Activated naive CD4-positive, alpha-beta T cell treated with anti-CD3 and anti-CD28 coated beads, Interleukin-2, amount 10 ng/mL, durations not matched to agents 7 days and 5 days (primary cell): ENCODE measurements around the gene OSMR.

ENCODE experiments used
- CTCF ChIA-PET: fragments of 350-600 bp; sonication (Branson Sonifier 250); formaldehyde crosslinking; loops from one replicate; lab custom pipeline; 2021; ENCODE audit warnings: antibody characterized with exemption; lab: Charles Lee
- DNase-seq: peaks from one replicate; pipeline ENCODE4 v3.0.0-alpha.2; 2020
- H3K27ac Mint-ChIP-seq: one replicate; pipeline ENCODE4 v1.8.0; 2021; ENCODE audit warnings: mild to moderate bottlenecking, moderate library complexity, mixed read lengths
- H3K27me3 Mint-ChIP-seq: one replicate; pipeline ENCODE4 v1.8.0; 2021; ENCODE audit warnings: mild to moderate bottlenecking, mixed read lengths
- H3K36me3 Mint-ChIP-seq: one replicate; pipeline ENCODE4 v1.8.0; 2021; ENCODE audit warnings: mixed read lengths
- H3K4me1 Mint-ChIP-seq: one replicate; pipeline ENCODE4 v1.8.0; 2021; ENCODE audit warnings: mixed read lengths
- H3K4me3 Mint-ChIP-seq: one replicate; pipeline ENCODE4 v1.8.0; 2021; ENCODE audit warnings: mild to moderate bottlenecking, moderate library complexity, mixed read lengths
- H3K9me3 Mint-ChIP-seq: one replicate; pipeline ENCODE4 v1.8.0; 2021; ENCODE audit warnings: mixed read lengths

OSMR gene

DNA sequence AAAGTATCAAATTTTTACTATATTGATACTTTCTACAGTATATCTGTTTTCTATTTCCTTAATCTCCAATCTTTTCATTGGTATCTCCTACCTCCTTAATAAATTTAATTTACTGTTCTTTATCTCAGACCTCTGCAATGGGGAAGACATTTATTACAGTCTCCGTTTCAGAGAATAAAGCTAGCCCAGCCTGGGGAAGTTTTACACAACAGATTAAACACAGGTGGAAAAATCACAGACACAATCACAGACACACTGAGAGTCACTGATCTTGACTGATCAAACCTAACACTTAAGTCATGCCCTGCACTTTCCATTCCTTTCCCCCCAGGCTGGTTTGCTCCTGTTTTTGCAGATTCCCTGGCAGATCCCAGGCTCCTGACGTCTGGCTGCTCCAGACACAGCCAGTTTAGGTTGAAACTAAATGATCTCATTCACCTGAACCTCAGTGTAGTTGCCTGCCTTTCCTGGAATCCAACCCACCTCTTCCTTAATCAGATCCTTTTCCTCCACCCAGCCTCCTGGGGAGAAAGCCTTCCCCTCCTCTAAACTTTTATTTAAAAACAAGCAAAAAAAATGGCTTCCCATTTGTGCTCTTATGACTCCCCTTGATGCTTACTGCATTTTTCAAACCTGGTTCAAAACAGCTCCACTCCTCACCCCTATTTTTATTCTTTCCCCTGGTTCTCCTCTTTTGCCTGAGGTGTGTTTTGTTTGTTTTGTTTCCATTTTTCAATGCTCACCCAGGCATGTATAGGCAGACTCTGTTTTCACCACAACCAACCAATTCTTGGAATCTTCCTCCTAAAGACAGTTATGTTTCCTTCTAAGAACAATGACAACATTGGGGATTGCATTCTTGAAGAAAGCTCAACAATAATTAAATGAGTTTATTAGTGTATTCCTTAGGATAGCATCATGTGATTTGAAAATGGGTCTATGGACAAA lies 29.5 kb upstream of the OSMR start:
- peaks cover 22% of the 10 kb centered on the region for H3K27me3 Mint-ChIP-seq
- peaks cover 9% of the 10 kb centered on the region for H3K4me1 Mint-ChIP-seq
- H3K9me3 Mint-ChIP-seq = no peaks in the 10 kb centered on the region
- H3K27ac Mint-ChIP-seq = no peak overlapping the region
- no peak for DNase-seq
- no peak overlapping the region for H3K4me3 Mint-ChIP-seq
- H3K36me3 Mint-ChIP-seq = no peaks in the 10 kb centered on the region
- CTCF ChIA-PET = no interaction called here

DNA sequence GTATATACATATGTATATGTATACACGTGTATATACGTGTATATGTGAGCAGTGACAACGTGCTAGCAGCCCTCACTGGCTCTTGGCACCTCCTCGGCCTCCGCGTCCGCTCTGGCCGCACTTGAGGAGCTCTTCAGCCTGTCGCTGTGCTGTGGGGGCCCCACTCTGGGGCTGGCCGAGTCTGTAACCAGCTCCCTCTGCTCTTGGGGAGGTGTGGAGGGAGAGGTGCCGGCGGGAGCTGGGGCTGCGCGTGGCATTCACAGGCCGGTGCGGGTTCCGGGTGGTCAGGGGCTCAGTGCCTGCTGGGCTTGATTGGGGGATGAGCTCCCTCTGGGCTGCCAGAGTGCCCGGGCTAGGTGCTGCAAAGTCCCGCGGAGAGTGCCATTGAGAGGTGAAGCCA lies 24.1 kb upstream of the OSMR start:
- CTCF ChIA-PET = interaction anchor here (0.7 to 1.2 kb wide), 2 partner anchors 11 to 439 kb away, joined by 3 to 6 read pairs; no protein-coding TSS in a partner anchor

DNA sequence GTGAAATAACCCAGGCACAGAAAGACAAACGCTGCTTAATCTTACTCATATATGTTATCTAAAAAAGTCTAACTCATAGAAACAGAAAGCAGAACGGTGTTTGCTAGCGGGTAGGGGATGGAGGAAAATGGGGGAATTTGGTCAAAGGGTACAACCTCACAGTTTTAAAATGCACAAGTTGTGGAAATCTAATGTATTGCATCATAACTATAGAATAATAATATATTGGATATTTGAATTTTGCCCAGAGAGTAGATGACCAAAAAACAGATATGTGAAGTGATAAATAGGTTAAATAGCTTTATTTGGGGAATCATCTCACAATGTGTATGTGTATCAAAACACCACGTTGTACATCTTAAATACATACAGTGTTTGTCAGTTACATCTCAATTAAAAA lies 22.3 kb upstream of the OSMR start:
- Mint-ChIP-seq H3K36me3 (no peaks in the 10 kb centered on the region), H3K27ac (no peak overlapping the region), H3K4me3 (no peak overlapping the region), H3K27me3 (peaks cover 9% of the 10 kb centered on the region), H3K9me3 (peaks cover 12% of the 10 kb centered on the region), H3K4me1 (peaks cover 23% of the 10 kb centered on the region)
- no peak for DNase-seq
- CTCF ChIA-PET = no interaction called here

More for the DNA sequence above, 24.1 kb upstream of the OSMR start:
- no peak overlapping the region for H3K4me3 Mint-ChIP-seq
- no peak for DNase-seq
- H3K36me3 Mint-ChIP-seq = no peaks in the 10 kb centered on the region
- peaks cover 12% of the 10 kb centered on the region for H3K9me3 Mint-ChIP-seq
- peaks cover 14% of the 10 kb centered on the region for H3K27me3 Mint-ChIP-seq
- peaks cover 8% of the 10 kb centered on the region for H3K4me1 Mint-ChIP-seq
- no peak overlapping the region for H3K27ac Mint-ChIP-seq

DNA sequence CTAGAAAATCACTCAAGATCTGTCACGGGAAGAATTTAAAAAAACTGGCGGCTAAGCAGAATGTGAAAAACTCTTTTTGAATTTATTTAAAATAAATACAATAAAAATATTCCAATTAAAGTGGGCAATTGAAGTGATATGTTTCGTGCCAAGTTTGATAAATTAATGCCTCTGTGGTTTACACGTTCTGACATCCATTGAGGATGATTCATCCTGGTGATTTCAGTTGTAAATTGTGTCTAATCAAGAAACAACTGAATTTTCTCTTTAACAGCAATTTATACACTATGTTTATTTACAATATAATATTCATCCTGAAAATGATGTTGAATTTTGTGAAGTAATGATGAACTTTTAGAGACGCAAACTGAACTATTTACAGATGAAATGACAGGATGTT lies 21.0 kb upstream of the OSMR start:
- peaks cover 25% of the 10 kb centered on the region for H3K4me1 Mint-ChIP-seq
- H3K36me3 Mint-ChIP-seq = no peaks in the 10 kb centered on the region
- no peak for DNase-seq
- no peak overlapping the region for H3K4me3 Mint-ChIP-seq
- CTCF ChIA-PET = no interaction called here
- peaks cover 12% of the 10 kb centered on the region for H3K9me3 Mint-ChIP-seq
- peaks cover 4% of the 10 kb centered on the region for H3K27me3 Mint-ChIP-seq
- no peak overlapping the region for H3K27ac Mint-ChIP-seq

- CTCF ChIA-PET = no interaction called here
- peaks cover 12% of the 10 kb centered on the region for H3K9me3 Mint-ChIP-seq
- H3K4me3 Mint-ChIP-seq = no peak overlapping the region
- H3K4me1 Mint-ChIP-seq = peaks cover 25% of the 10 kb centered on the region
- H3K27me3 Mint-ChIP-seq = peaks cover 4% of the 10 kb centered on the region
- no peaks in the 10 kb centered on the region for H3K36me3 Mint-ChIP-seq
- H3K27ac Mint-ChIP-seq = no peak overlapping the region
- no peak for DNase-seq
Observed at GRCh38 chr5:38825494-38825893, 20.3 kb upstream of the OSMR start.

- Mint-ChIP-seq H3K27ac (no peak overlapping the region), H3K27me3 (peaks cover 10% of the 10 kb centered on the region), H3K9me3 (peaks cover 7% of the 10 kb centered on the region), H3K4me3 (no peak overlapping the region), H3K4me1 (peaks cover 25% of the 10 kb centered on the region), H3K36me3 (no peaks in the 10 kb centered on the region)
- DNase-seq = no peak
- CTCF ChIA-PET = interaction anchor here (1.9 kb wide), 1 partner anchor 95 kb away, joined by 8 read pairs; no protein-coding TSS in a partner anchor
Observed at GRCh38 chr5:38827525-38827924, 18.3 kb upstream of the OSMR start.

- CTCF ChIA-PET = interaction anchor here (1.6 to 1.7 kb wide), 2 partner anchors 249 to 389 kb away, joined by 4 read pairs; no protein-coding TSS in a partner anchor
- no peak overlapping the region for H3K27ac Mint-ChIP-seq
- peaks cover 25% of the 10 kb centered on the region for H3K4me1 Mint-ChIP-seq
- peaks cover 10% of the 10 kb centered on the region for H3K27me3 Mint-ChIP-seq
- no peaks in the 10 kb centered on the region for H3K36me3 Mint-ChIP-seq
- no peak for DNase-seq
- no peak overlapping the region for H3K4me3 Mint-ChIP-seq
- H3K9me3 Mint-ChIP-seq = no peaks in the 10 kb centered on the region
Observed at GRCh38 chr5:38830521-38831051, 15.2 kb upstream of the OSMR start.

DNA sequence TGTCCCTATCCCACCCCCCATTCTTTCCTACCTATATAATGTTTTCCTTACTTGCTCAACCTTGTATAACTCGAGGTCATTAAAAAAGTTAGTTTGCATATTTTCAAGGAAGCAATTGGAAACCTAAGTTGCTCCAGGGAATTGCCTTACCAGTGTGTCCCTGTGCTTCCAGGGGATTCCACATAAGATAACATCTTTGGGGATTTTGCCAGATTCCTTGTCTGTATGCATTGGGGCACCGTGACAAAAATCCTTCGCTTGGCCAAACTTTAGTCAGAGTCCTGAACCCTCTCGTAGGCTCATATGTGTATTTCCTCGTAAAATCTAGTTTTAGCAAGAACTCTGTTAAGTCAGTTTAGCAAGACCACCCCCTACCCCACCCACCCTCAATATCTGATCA lies 14.7 kb upstream of the OSMR start:
- no peak overlapping the region for H3K27ac Mint-ChIP-seq
- no peak overlapping the region for H3K4me3 Mint-ChIP-seq
- DNase-seq = no peak
- H3K4me1 Mint-ChIP-seq = peaks cover 22% of the 10 kb centered on the region
- CTCF ChIA-PET = interaction anchor here (1.3 to 1.7 kb wide), 4 partner anchors 17 to 389 kb away, joined by 3 to 5 read pairs (median 4); no protein-coding TSS in a partner anchor
- peaks cover 10% of the 10 kb centered on the region for H3K27me3 Mint-ChIP-seq
- H3K9me3 Mint-ChIP-seq = no peaks in the 10 kb centered on the region
- no peaks in the 10 kb centered on the region for H3K36me3 Mint-ChIP-seq

GRCh38 chr5:38831909-38832308 lies 13.9 kb upstream of the OSMR start:
- H3K4me3 Mint-ChIP-seq = no peak overlapping the region
- peaks cover 17% of the 10 kb centered on the region for H3K4me1 Mint-ChIP-seq
- H3K27me3 Mint-ChIP-seq = peaks cover 7% of the 10 kb centered on the region
- no peak overlapping the region for H3K27ac Mint-ChIP-seq
- no peaks in the 10 kb centered on the region for H3K9me3 Mint-ChIP-seq
- H3K36me3 Mint-ChIP-seq = no peaks in the 10 kb centered on the region
- CTCF ChIA-PET = interaction anchor here (1.3 to 1.6 kb wide), 4 partner anchors 16 to 390 kb away, joined by 3 to 8 read pairs (median 4); no protein-coding TSS in a partner anchor
- DNase-seq = no peak

DNA sequence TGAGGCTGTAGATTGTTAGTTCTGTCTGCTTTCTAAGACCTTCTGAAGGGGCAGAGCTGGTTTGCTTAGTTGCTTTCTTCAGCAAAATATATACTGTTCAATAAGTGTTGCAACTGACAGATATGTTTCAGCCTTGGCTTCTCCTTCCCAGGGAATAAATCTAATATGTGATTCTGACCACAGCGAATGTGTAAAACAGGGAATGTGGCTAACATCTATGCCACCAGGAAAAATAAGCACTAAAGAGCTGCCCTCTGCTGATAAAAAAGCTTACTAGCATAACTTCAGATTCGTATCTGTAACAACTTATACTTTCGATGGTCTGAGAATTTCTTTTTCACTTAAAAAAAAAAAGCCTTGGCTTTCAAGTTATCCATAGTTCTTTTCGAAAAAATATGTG lies 13.0 kb upstream of the OSMR start:
- Mint-ChIP-seq H3K4me1 (peaks cover 9% of the 10 kb centered on the region), H3K4me3 (no peak overlapping the region), H3K9me3 (no peaks in the 10 kb centered on the region), H3K27ac (no peak overlapping the region), H3K36me3 (no peaks in the 10 kb centered on the region), H3K27me3 (peaks cover 9% of the 10 kb centered on the region)
- CTCF ChIA-PET = interaction anchor here (1.4 kb wide), 1 partner anchor 248 kb away, joined by 8 read pairs; no protein-coding TSS in a partner anchor
- no peak for DNase-seq

- peaks cover 9% of the 10 kb centered on the region for H3K27me3 Mint-ChIP-seq
- no peak overlapping the region for H3K4me3 Mint-ChIP-seq
- no peaks in the 10 kb centered on the region for H3K4me1 Mint-ChIP-seq
- H3K9me3 Mint-ChIP-seq = no peaks in the 10 kb centered on the region
- DNase-seq = no peak
- no peak overlapping the region for H3K27ac Mint-ChIP-seq
- no peaks in the 10 kb centered on the region for H3K36me3 Mint-ChIP-seq
- CTCF ChIA-PET = interaction anchor here (0.9 kb wide), 1 partner anchor 416 kb away, joined by 3 read pairs; no protein-coding TSS in a partner anchor
Observed at GRCh38 chr5:38835887-38836286, 9.9 kb upstream of the OSMR start.

DNA sequence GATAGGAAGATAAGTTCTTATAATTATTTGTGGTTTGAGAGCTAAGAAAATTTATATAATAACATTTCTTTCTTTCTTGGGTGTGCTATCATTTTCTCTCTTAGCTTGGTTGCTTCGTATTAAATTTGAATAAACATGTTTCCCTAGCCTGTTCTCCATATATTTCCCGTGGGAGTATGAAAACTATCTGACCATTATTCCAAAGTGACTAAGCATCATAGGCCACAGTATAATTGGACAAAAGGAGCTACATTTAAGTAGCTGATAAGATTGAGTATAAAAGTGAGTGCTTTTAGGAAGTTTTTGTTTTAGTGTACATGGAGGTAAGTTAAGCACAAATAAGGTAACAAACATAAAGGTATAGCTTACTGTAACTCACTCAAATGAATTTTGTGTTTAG lies 8.4 kb upstream of the OSMR start:
- H3K4me1 Mint-ChIP-seq = no peaks in the 10 kb centered on the region
- CTCF ChIA-PET = interaction anchor here (1.6 kb wide), 1 partner anchor 242 kb away, joined by 4 read pairs; no protein-coding TSS in a partner anchor
- no peak overlapping the region for H3K27ac Mint-ChIP-seq
- peaks cover 4% of the 10 kb centered on the region for H3K27me3 Mint-ChIP-seq
- no peaks in the 10 kb centered on the region for H3K9me3 Mint-ChIP-seq
- DNase-seq = no peak
- no peaks in the 10 kb centered on the region for H3K36me3 Mint-ChIP-seq
- no peak overlapping the region for H3K4me3 Mint-ChIP-seq

GRCh38 chr5:38837932-38838331 lies 7.9 kb upstream of the OSMR start:
- no peaks in the 10 kb centered on the region for H3K9me3 Mint-ChIP-seq
- CTCF ChIA-PET = interaction anchor here (1.6 kb wide), 1 partner anchor 242 kb away, joined by 4 read pairs; no protein-coding TSS in a partner anchor
- no peaks in the 10 kb centered on the region for H3K36me3 Mint-ChIP-seq
- no peak overlapping the region for H3K27ac Mint-ChIP-seq
- H3K27me3 Mint-ChIP-seq = peaks cover 8% of the 10 kb centered on the region
- DNase-seq = no peak
- no peak overlapping the region for H3K4me3 Mint-ChIP-seq
- H3K4me1 Mint-ChIP-seq = no peaks in the 10 kb centered on the region

GRCh38 chr5:38843665-38844064 lies 2.1 kb upstream of the OSMR start:
- Mint-ChIP-seq H3K27me3 (peaks cover 53% of the 10 kb centered on the region), H3K27ac (no peak overlapping the region), H3K4me3 (no peak overlapping the region), H3K4me1 (peaks cover 2% of the 10 kb centered on the region), H3K9me3 (no peaks in the 10 kb centered on the region), H3K36me3 (peaks cover 1% of the 10 kb centered on the region)
- DNase-seq = no peak
- CTCF ChIA-PET = interaction anchor here (0.7 kb wide), 1 partner anchor 34 kb away, joined by 3 read pairs; no protein-coding TSS in a partner anchor
